ENCODE data around the gene RDH13.

The RDH13 gene

DNA sequence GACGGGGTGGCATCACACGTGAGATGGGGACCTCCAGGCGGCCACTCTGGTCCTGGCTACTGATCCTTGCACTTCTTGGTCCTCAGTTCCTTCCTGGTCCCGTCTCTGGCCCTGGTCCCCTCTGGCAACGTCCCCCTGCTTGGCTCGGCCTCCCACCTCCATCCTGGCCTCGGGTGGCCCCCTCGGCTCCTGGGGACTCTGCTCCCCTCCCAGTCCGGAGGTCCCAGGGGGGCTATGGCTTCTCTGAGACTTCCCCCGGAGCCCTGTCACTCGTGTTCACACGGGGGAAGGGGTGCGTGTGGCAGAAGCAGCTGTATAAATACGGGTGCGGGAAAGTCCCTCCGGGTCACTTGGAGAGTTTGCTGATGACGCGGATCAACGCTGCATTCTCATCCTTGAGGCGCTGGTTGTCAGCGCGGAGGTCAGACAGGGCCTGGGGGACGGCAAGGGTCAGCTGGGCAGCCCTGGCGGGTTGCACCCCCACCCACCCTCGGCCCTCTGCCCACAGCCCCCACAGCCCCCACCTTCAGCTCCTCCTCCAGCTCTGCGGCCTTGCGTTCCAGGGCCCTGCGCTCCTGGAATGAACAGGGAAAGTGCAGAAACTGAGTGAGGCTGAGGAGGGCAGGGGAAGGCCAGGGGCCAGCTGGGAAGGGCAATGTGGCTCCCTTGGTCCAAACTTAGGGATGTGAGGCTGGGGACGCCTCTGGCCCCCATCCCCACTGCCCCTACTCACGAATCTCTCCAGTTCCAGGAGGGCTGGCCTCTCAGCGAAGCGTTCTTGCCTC lies 28.4 kb upstream of the RDH13 start:
- DNase-seq: no peak

DNA sequence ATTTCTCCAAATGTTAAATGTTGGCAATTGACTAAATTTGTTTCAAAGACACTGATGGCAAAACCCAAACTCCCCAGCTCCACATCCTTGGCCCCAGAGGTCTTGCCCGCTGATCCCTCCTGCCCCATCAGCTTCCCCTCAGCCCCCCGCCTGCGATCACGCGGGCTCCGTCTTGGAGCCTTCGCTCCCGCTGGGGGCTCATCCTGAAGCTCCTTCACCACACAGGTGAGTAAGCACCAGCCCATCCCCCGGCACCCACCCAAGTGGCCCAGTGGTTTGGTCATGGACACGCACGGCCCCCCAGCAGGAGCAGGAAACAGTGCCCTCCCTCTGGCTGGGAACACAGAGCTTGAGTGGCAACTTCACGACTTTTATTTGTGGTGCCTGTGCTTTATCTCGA lies 27.6 kb upstream of the RDH13 start:
- DNase-seq: no peak

GRCh38 chr19:55089342-55089944 lies 26.5 kb upstream of the RDH13 start:
- DNase-seq: no peak

GRCh38 chr19:55088543-55089341 lies 25.8 kb upstream of the RDH13 start:
- peak; percentile 87 for DNase-seq

- no peak for DNase-seq
Observed at GRCh38 chr19:55088021-55088451, 25.1 kb upstream of the RDH13 start.

- DNase-seq: no peak
Observed at GRCh38 chr19:55087542-55087901, 24.6 kb upstream of the RDH13 start.

DNA sequence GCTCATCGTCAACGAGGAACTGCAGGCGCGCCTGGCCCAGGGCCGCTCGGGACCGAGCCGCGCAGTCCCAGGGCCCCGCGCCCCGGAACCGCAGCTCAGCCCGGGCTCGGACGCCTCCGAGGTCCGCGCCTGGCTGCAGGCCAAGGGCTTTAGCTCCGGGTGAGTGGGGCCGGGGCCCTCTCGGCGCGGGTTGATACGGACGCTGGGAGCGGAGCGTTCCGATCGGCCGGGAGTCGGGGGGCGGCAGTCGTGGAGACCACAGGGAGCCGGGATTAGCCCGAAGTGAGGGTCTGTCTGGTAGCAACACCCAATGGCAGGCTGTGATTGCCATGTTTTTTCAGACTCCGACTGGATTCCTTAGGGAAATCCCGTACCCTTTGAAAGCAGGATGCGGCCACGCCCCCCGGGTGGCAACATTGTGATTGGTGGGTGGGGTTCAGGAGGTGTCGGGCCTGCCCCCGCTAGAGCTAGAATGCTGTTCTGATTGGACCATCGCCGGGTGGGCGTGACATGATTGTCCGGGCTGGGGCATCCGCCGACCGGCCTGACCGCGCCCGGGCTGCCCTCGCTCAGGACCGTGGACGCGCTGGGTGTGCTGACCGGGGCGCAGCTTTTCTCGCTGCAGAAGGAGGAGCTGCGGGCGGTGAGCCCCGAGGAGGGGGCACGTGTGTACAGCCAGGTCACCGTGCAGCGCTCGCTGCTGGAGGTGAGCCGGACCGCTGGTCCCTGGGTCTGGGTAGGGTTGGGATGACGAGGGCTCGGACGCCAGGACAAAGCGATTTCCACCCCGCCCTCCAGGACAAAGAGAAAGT lies 24.0 kb upstream of the RDH13 start:
- peak; percentile 60 for DNase-seq

DNA sequence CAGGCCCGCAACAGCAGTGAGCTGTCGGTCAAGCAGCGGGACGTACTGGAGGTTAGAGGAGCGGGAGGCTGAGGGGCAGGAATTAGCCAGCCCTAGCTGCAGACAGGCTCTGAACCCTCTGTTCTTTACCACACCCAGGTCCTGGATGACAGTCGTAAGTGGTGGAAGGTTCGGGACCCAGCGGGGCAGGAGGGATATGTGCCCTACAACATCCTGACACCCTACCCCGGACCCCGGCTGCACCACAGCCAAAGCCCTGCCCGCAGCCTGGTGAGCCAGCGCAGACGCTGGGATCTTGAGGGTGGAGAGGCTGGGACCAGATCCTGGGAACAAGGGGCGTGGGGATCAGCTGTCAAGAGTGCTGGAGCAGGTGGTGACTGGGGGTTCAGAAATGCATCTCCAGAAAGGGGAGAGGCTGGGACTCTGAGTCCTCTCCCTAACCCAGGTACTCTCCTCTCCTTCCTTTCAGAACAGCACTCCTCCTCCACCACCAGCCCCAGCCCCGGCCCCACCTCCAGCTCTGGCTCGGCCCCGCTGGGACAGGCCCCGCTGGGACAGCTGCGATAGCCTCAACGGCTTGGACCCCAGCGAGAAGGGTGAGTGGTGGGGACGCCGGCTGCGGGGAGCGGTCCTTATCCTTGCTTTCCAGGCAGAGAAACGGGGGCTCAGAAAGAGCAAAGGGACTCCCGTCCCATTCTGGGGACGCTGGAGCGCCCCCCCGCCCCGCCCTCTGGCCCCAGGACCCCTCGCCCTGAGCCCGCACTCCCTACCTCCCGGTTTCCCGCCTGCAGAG lies 23.2 kb upstream of the RDH13 start:
- DNase-seq: no peak

DNA sequence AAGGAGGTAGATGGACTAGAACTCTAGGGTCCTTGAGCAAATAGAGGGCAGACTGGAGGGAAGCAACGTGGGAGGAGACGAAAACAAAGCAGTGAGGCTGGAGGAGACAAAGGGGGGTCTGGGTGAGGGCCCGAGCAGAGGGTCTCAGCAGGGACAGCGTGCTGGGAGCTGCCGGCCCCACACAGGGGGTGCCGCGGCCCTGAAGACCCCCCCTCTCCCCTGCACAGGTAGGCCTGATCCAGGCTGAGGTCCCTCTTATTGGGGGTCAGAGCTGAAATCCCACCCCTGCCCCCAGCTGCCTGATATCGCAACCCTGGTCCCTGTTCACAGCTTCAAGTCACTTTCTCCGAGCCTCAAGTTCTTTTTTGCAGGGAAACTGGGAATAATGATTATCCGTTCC lies 21.5 kb upstream of the RDH13 start:
- no peak for DNase-seq

DNA sequence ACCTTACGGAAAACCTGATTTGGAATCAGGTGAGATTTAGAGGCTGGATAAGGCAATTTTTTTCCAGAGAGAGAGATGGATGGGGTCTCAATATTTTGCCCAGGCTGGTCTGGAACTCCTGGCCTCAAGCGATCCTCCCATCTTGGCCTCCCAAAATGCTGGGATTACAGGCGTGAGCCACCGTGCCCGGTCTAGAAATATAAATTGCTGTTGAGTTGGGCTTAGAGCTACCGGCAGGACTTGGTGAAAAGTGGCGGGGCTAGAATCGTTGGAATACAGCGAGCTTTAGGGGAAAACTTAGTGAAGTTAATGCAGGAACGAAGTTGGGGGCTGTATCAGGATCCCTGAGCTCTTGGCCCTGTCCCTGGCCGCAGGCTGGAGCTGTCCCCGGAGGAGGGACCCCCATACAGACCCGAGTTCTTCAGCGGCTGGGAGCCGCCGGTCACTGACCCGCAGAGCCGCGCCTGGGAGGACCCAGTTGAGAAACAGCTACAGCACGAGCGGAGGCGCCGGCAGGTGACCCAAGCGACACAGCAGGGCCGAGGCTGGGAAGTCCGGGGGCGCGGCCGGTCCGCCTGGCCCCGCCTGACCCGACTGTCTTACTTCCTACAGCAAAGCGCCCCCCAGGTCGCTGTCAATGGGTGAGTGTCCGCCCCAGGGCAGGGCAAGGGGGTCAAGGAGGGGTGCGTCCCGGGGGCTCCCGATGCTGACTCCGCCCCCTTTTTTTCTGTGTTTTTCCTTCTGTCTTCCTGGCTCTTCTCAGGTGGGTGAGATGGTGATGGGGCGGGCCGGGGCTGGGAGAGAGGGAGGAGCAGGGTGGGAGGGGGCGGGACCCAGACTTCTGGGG lies 20.3 kb upstream of the RDH13 start:
- no peak for DNase-seq

DNA sequence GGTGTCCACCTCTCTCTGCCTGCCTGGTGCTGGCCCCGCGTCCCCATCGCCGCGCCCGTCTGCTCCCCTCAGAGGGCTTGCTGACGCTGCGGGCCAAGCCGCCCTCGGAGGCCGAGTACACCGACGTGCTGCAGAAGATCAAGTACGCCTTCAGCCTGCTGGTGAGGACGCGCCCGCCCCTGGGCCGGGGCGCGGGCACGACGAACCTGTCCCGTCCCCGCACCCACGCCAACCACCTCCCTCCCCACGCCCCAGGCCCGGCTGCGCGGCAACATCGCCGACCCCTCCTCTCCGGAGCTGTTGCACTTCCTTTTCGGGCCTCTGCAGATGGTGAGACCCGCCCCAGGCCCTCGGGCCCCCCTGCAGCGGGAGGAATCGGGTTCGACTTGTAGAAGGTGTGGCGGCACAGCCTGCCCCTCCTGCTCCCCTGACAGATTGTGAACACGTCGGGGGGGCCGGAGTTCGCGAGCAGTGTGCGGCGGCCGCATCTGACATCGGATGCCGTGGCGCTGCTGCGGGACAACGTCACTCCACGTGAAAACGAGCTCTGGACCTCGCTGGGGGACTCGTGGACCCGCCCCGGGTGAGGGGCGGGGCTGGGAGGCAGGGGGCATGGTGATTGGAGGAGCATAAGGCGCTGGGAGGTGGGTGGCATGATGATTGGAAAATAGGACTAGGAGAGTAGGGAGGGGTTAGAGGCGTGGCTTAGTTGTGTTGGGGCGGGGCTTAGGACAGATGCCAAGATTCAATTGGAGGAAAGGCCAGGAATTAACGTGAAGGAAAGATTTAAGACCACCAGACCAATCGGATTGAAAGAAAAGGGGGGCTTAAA lies 19.3 kb upstream of the RDH13 start:
- DNase-seq: peak; percentile 46

DNA sequence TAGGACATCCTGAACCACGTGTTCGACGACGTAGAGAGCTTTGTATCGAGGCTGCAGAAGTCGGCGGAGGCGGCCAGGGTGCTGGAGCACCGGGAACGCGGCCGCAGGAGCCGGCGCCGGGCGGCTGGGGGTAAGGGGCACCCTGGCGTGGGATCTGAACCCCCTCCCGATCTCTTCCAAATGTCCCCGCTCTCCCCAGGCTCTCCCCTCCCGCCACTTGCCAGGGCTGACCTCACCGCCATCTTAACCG lies 18.7 kb upstream of the RDH13 start:
- DNase-seq: no peak

GRCh38 chr19:55080968-55081769 lies 18.2 kb upstream of the RDH13 start:
- peak; percentile 92 for DNase-seq

DNA sequence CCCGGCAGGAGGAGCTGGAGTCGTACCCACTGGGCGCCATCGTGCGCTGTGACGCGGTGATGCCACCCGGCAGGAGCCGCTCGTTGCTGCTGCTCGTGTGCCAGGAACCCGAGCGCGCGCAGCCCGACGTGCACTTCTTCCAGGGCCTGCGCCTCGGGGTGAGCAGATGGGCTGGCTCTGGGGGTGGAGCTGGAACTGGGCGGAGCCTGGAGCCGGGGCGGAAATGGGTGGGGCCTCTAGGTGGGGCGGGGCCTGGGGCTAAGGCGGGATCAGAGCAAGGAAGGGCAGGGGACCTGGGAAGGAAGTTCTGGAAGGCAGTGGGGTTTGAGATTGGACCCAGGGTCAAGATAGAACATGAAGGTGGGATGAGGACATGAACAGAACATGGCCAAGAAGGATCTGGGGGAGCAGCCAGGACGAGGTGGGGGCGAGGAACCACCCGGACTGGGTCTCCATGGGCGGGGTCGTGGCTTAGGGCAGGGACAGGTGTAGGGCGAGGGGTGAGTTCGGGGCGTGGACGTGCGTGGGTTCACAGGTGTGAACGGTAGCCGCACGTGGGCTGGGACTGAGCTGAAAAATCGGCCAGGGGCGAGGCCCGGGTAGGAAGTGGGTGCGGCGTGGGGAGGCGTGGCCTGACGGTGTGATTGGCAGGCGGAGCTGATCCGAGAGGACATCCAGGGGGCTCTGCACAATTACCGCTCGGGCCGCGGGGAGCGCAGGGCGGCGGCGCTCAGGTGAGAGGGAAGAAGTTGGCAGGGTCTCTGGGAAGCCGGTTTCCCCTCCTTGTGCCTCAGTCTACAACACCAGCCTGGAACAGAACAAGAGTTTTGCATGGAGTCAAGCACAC lies 17.4 kb upstream of the RDH13 start:
- DNase-seq: peak; percentile 80

DNA sequence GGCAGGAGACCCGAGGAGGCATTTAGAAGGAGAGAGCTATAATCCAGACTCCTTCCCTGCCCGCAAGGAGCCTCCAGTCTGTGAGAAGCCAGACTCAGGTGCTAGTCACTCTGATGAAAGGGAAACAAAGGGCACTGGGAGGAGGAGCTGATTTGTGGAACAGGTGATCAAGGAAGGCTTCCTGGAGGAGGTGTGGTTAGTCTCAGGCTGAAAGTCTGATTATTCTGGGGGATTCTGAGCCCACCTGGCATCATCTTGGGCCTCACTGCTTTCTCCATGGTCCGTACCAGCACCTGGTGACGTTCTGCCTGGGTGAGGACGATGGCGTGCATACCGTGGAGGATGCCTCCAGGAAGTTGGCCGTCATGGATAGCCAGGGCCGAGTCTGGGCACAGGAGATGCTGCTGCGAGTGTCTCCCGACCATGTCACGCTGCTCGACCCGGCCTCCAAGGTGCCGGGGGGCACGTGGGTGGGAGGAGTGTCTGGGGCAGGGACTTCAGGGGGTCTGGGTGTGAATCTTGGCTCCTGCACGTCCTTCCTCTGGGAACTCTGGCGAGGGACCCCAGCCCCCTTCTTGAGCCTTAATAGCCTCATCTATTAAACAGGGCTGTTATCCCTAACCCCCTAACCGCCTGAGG lies 16.6 kb upstream of the RDH13 start:
- DNase-seq: no peak

GRCh38 chr19:55078996-55079395 lies 16.0 kb upstream of the RDH13 start:
- no peak for DNase-seq

DNA sequence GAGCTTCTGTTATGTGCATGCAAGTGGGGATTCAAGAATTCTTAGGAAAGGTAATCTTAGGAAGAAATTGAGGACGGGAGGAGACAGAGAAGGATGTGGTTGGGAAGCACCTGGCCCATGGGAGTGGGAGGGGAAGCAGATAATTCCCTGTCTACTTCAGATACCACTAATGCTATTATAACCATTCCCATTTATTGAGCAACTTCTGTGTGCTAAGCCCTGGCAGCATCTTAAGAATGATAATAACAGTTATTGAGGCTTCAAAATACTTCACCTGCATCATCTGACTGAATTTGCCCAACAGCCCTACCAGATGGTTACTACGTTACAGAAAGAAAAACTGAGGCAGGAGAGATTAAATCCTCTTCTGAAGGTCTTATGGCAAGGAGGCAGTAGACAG lies 14.2 kb upstream of the RDH13 start:
- no peak for DNase-seq

GRCh38 chr19:55076321-55076720 lies 13.4 kb upstream of the RDH13 start:
- no peak for DNase-seq

Measured in activated CD4-positive, alpha-beta T cell treated with anti-CD3 and anti-CD28 coated beads, Interleukin-2, Interleukin-6, amounts not matched to agents 100 ng/mL and 50 ng/mL, durations not matched to agents 16 hours and 8 hours (primary cell).